IMR-90 (cell line): ENCODE measurements around the gene GABBR2.

Experiments used
- BHLHE40 ChIP-seq: fragments of 150-350 bp; IDR thresholded peaks from 2 replicates; pipeline ENCODE4 v1.6.1; 2016; ENCODE audit warnings: mild to moderate bottlenecking, low read depth, low read length
- CEBPB ChIP-seq: IDR thresholded peaks from 2 replicates; pipeline ENCODE4 v1.6.1; 2012; ENCODE audit warnings: low read depth, low read length, improper control_type of control experiment
- FOS ChIP-seq: fragments of 150-350 bp; IDR thresholded peaks from 2 replicates; pipeline ENCODE4 v1.6.1; 2016; ENCODE audit warnings: low read depth, low read length
- MAFK ChIP-seq: IDR thresholded peaks from 2 replicates; pipeline ENCODE4 v1.6.1; 2012; ENCODE audit warnings: low read depth, low read length, improper control_type of control experiment
- MAZ ChIP-seq: IDR thresholded peaks from 2 replicates; pipeline ENCODE4 v1.6.1; 2012; ENCODE audit warnings: low read depth, mild to moderate bottlenecking, low read length, improper control_type of control experiment, moderate library complexity, borderline replicate concordance
- MXI1 ChIP-seq: IDR thresholded peaks from 2 replicates; pipeline ENCODE4 v1.6.1; 2012; ENCODE audit warnings: low read depth, mild to moderate bottlenecking, low read length, moderate library complexity, borderline replicate concordance
- NFE2L2 ChIP-seq: fragments of 150-350 bp; IDR thresholded peaks from 2 replicates; pipeline ENCODE4 v1.6.1; 2016; ENCODE audit warnings: low read depth, mild to moderate bottlenecking, low read length
- POLR2A ChIP-seq: IDR thresholded peaks from 2 replicates; pipeline ENCODE4 v1.6.1; 2012; ENCODE audit warnings: mild to moderate bottlenecking, low read depth, low read length
- RAD21 ChIP-seq: IDR thresholded peaks from 2 replicates; pipeline ENCODE4 v1.6.1; 2012; ENCODE audit warnings: low read length, improper control_type of control experiment
- RFX5 ChIP-seq: IDR thresholded peaks from 2 replicates; pipeline ENCODE4 v1.8.0; 2012; ENCODE audit warnings: low read depth, mild to moderate bottlenecking, low read length, moderate library complexity
- USF2 ChIP-seq: fragments of 150-350 bp; IDR thresholded peaks from 2 replicates; pipeline ENCODE4 v1.6.1; 2017; ENCODE audit warnings: mild to moderate bottlenecking, antibody characterized with exemption, low read length, low read depth
- TF ChIP-seq, protein P1 (sequence below): conservative IDR thresholded peaks from 2 replicates; pipeline ENCODE4 v1.5.1; 2012; ENCODE audit warnings: mild to moderate bottlenecking, low read depth, low read length, improper control_type of control experiment

- TF ChIP-seq, protein P1, sequence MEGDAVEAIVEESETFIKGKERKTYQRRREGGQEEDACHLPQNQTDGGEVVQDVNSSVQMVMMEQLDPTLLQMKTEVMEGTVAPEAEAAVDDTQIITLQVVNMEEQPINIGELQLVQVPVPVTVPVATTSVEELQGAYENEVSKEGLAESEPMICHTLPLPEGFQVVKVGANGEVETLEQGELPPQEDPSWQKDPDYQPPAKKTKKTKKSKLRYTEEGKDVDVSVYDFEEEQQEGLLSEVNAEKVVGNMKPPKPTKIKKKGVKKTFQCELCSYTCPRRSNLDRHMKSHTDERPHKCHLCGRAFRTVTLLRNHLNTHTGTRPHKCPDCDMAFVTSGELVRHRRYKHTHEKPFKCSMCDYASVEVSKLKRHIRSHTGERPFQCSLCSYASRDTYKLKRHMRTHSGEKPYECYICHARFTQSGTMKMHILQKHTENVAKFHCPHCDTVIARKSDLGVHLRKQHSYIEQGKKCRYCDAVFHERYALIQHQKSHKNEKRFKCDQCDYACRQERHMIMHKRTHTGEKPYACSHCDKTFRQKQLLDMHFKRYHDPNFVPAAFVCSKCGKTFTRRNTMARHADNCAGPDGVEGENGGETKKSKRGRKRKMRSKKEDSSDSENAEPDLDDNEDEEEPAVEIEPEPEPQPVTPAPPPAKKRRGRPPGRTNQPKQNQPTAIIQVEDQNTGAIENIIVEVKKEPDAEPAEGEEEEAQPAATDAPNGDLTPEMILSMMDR: no peak
- TF ChIP-seq POLR2A (no peak), RAD21 (no peak), RFX5 (no peak), MXI1 (no peak), MAZ (no peak), USF2 (no peak), MAFK (no peak), CEBPB (no peak), NFE2L2 (no peak), FOS (no peak), BHLHE40 (no peak)
Observed at GRCh38 chr9:98667005-98667640, 41.6 kb downstream of the GABBR2 start.
